Measurements from ENCODE around the gene MKI67. TPM values are rescaled to one million over a fixed set of nuclear protein-coding genes. Genes with fewer than 3 reads are reported as not detected.

Gene MKI67
- total and polyA plus RNA-seq, 2 of the 13 experiments (the other 11 are each of a cell fraction or from before 2014, with no cell fraction given) = 6.7 to 22.9 TPM

GRCh38 chr10:128067691-128068397, 58.4 kb downstream of the MKI67 start:
- CTCF ChIA-PET (ENCODE audit: low intra/inter-chr PET ratio, low total read pairs) = interaction anchor here (2.6 kb wide), 1 partner anchor 161 kb away, joined by 7 read pairs; the partner anchor contains the start of gene PTPRE

More at GRCh38 chr10:128067691-128068397, 58.4 kb downstream of the MKI67 start:
- Histone ChIP-seq H3K4me3 (replicated peaks in 1 of 3; ENCODE audit: insufficient read depth in 1 of 3, low read depth in 2 of 3, low read length in 3 of 3) (no peak overlapping the region), H3K27me3 (ENCODE audit: control insufficient read depth in 1 of 2, insufficient read depth in 2 of 2, low read length in 2 of 2) (peaks cover 10 to 59% of the 10 kb centered on the region in 2 experiments; a peak in 3 of 5 replicates), H4K20me1 (ENCODE audit: insufficient read depth, low read length) (no peaks in the 10 kb centered on the region), H3K9ac (ENCODE audit: insufficient read depth, low read depth, low read length) (no peak overlapping the region), H2AFZ (ENCODE audit: low read length) (no peak overlapping the region), H3K79me2 (ENCODE audit: insufficient read depth, low read length) (no peaks in the 10 kb centered on the region), H3K27ac (ENCODE audit: extremely low read length, insufficient read depth, low read length) (no peak overlapping the region), H3K9me3 (ENCODE audit: low read length) (no peaks in the 10 kb centered on the region), H3K4me1 (ENCODE audit: insufficient read depth, low read length) (no peaks in the 10 kb centered on the region), H3K36me3 (replicated peaks in 1 of 2; ENCODE audit: control insufficient read depth in 1 of 2, insufficient read depth in 2 of 2, low read length in 2 of 2) (no peaks in the 10 kb centered on the region), H3K4me2 (ENCODE audit: low read depth, low read length) (no peak overlapping the region)
- 40% methylated on average over 1 of the region's 25 CpGs for WGBS (ENCODE audit: low lambda C conversion rate)
- in situ Hi-C loops (cut with HindIII; ENCODE audit: extremely low pct_ligation_motif_present, low pct_unique_long_range_greater_than_20kb) (loop anchor here (5.0 to 10.0 kb wide), 2 partner anchors 161 to 353 kb away; partner anchors contain the start of gene PTPRE), intact Hi-C loops (cut with micrococcal nuclease; ENCODE audit: unreplicated experiment) (loop anchor here (5.0 kb wide), 1 partner anchor 351 kb away; no protein-coding TSS in a partner anchor)
- no peak for TF ChIP-seq ZNF775 (CRISPR knock-in tag; IDR thresholded peaks at IDR 0.05; ENCODE audit: borderline replicate concordance)
- TF ChIP-seq BCL3 (CRISPR knock-in tag; IDR thresholded peaks at IDR 0.05) = no peak
- no peak for TF ChIP-seq ZNF121 (CRISPR knock-in tag; IDR thresholded peaks at IDR 0.05)
- TF ChIP-seq ZFYVE20 (CRISPR knock-in tag; IDR thresholded peaks at IDR 0.05; ENCODE audit: borderline replicate concordance, low read depth) = no peak
- no peak for TF ChIP-seq KMT2A (CRISPR knock-in tag; IDR thresholded peaks at IDR 0.05)
- TF ChIP-seq ZNF441 (CRISPR knock-in tag; IDR thresholded peaks at IDR 0.05; ENCODE audit: borderline replicate concordance) = no peak
- TF ChIP-seq ZNF567 (CRISPR knock-in tag; IDR thresholded peaks at IDR 0.05; ENCODE audit: borderline replicate concordance) = no peak
- no peak for TF ChIP-seq TCF12 (IDR thresholded peaks at IDR 0.05)
- TF ChIP-seq TCF12 (CRISPR knock-in tag; IDR thresholded peaks at IDR 0.05) = no peak
- no peak for TF ChIP-seq SUZ12 (IDR thresholded peaks at IDR 0.05; ENCODE audit: low read depth, low read length)
- no peak for TF ChIP-seq KLF15 (CRISPR knock-in tag; IDR thresholded peaks at IDR 0.05; ENCODE audit: borderline replicate concordance)
- TF ChIP-seq ZNF512B (CRISPR knock-in tag; IDR thresholded peaks at IDR 0.05; ENCODE audit: borderline replicate concordance) = no peak
- BruUV-seq (replicated peaks) = no TSS peak
- POLR2A ChIA-PET = no interaction called here
- no peak for ATAC-seq
- no peak for DNase-seq (ENCODE audit: low spot score)
- no peak for FAIRE-seq
